ENCODE data around the gene NRCAM.

Gene NRCAM

DNA sequence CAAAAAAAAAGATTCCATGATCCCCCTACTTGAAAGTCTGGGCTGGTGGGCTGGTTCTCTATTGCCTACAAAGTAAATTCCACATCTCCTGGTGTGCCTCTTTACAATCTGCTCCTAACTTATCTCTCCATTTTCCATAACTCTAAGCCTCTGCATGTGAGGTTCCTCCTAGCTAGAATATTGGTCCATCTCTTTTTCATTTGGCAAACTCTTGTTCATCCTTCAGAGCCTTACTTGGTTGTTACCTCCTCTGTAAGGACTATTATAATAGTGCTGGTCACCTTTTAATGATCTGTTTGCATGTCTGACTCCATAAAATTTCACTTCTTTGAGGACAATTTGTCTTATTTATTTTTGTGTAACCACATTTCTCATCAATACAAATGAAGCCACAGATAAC, 1.6 kb upstream of the NRCAM start:
- no peak for DNase-seq

DNA sequence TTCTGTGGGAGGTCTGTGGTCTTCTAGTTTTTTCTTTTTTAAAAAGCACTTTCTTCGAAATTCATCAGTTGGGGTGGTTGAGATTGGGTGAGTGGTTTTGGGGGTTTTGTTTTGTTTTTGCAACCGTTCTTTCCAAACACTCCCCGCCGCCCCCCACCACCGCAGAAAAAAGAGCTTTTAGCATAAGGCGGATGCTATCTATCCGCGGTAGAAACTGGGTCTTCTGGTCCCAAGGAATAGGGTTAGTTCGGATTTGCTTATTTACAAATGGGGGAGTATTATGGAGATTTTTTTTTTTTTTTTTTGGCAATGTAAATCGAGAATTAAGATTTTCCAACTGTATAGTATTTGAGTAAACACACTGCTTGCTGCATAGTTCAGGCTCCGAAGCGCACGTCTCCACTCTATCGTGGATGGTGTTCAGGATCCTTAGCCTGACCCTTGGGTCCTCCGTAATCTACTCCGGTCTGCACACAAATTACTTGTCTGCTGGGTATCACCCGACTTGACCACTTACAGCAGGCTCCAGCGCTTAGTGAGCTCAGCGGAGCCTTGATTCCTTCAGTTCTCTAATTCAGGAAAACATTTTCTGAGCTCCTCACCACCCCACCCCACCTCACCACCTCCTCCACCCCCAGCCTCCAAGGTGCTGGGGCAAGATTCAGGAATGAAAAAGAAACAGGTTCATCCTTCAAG, 757 bp upstream of the NRCAM start:
- no peak for DNase-seq

GRCh38 chr7:108455551-108455997, 662 bp downstream of the NRCAM start:
- DNase-seq, result no peak

- DNase-seq, result no peak
Observed at GRCh38 chr7:108454674-108455550, 1.3 kb downstream of the NRCAM start.

- DNase-seq, result no peak
Observed at GRCh38 chr7:108454317-108454673, 1.9 kb downstream of the NRCAM start.

DNA sequence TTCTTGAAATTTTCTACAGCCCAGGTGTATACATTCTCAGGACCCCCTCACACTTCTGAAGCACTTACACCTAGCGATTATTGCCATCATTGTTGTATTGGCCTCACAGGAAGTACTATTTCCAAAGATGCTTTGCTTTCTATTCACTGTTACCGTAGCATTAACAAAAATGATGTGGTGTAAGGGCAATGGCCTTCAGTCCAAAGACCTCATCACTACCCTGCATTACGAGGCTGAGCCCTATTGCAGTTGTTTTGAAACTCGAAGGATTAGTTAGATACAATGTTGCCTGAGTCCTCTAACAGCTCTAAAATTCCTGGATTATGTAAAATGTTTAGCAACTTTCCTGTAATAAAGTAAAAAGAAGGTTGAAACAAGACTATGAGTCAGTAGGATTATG, 2.9 kb downstream of the NRCAM start:
- no peak for DNase-seq

DNA sequence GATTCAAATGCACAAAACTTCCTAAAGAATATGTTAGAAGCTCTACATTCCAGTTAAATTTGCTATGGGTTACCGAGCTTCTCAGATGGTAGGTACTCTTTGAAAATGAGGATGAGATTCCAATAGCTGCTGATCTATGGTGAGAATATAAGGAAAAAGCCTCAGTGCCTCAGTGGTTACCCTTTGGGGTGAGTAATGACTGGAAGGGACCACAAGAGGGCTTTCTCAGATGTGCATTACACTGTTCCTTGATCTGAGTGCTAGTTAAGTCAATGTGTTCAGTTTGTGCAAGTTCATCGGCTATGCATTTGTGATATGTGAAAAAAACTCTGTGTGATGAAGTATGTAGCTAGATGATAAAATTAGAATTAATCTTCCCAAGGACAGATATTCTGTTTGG, 3.5 kb downstream of the NRCAM start:
- peak in 1 of 2 donors; percentile 10 for DNase-seq

DNA sequence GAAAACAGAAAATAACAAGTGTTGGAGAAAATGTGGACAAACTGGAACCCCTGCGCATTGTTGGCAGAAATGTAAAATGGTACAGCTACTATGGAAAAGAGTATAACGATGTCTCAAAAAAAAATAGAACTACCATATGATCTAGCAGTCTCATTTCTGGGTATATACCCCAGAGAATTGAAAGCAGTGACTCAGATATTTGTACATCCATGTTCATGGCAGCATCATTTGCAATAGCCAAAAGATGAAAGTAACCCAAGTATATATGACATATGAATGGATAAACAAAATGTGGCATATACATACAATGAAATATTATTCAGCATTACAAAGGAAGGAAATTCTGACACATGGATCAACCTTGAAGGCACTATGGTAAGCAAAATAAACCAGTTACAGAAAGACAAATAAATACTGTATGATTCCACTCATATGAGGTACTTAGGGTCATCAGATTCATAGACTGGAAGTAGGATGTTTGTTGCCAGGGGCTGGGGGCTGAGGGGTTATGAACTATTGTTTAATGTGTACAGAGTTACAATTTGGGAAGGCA, 4.9 kb downstream of the NRCAM start:
- no peak for DNase-seq

DNA sequence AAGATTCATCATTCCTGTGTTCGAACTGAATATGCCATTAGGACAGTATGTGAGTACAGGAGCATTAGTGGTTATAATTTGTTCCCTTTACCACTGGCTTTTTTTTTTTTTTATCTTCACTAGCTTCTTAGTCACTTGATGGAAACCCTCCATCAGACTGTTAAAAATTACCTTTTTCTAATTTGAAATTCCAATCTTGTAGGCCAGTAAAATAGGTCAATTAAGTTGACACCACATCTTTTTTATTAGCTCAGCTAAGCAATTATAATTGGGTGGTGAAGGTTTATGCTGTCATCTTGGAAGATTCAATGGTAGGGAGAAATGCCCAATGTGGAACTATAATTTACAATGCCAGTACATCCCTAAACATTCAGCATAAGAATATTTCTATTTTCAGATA, 6.1 kb downstream of the NRCAM start:
- no peak for DNase-seq

DNA sequence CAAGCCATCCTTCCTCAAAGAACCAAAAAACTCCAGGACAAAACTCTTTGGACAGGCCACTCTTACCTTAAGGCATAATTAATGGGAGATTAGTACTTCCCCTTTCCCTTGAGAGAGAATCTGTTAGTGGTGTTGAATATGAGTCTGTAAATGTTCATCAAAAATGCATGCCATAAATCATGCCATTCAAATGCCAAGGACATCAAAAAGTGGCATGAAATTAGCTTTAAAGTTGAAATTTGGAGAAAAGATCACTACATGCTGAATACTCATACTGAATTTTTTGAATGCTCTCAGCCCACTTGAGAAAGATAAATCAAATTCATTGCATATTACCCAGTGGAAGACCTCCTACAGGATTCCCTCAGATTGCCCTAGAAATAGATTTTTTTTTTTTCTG, 6.7 kb downstream of the NRCAM start:
- no peak for DNase-seq

GRCh38 chr7:108448584-108449505, 7.4 kb downstream of the NRCAM start:
- no peak for DNase-seq

GRCh38 chr7:108442039-108442568, 14.1 kb downstream of the NRCAM start:
- DNase-seq, result no peak

- no peak for DNase-seq
Observed at GRCh38 chr7:108441392-108441955, 14.8 kb downstream of the NRCAM start.

DNA sequence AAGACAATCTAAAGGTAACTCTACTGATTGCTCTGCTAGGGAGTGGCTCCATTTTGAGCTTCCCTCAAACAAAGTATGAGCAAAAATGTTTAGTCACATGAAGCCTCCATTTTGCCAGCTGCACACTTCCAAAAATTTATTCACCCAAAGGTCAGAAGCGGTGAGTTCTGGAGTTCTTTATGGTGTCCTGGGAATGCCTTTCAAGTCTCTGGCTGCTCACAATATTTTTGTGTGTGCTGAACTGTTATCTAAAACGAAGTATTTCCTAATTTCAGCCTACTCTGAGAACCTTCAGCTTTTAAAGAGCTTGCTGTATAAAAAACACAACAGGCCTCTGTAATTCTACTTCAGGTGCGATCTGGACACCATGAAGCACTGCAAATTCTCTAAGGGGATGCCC, 15.6 kb downstream of the NRCAM start:
- no peak for DNase-seq

DNA sequence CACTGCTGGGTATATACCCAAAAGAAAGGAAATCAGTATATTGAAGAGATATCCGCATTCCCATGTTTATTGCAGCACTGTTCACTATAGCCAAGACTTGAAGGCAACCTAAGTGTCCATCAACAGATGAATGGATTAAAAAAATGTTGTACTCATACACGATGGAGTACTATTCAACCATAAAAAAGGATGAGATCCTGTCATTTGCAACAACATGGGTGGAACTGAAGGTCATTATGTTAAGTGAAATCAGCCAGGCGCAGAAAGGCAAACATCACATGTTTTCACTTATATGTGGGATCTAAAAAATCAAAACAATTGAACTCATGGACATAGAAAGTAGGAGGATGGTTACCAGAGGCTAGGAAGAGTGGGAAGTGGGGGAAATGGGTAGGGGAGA, 19.3 kb downstream of the NRCAM start:
- no peak for DNase-seq

GRCh38 chr7:108434010-108434409, 22.2 kb downstream of the NRCAM start:
- no peak for DNase-seq

DNA sequence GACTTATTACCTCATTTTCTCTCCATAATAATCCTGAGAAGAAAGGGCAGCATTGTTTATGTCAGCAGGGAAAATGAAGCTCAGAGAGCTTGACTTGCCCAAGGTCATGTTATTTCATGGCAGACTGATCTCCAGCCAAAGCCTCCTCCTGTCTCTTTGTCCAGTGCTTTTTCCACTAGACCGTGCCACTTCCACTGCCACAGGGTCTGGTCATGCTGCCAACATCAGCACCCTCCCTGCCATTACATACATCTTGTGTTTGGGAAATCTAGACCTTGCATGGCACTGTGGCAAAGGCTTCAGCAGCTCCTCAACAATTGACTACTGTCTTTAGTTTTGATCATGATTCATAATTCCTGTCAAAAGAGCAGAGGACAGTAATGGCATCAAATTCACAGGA, 25.1 kb downstream of the NRCAM start:
- no peak for DNase-seq

- no peak for DNase-seq
Observed at GRCh38 chr7:108430664-108431063, 25.6 kb downstream of the NRCAM start.

DNA sequence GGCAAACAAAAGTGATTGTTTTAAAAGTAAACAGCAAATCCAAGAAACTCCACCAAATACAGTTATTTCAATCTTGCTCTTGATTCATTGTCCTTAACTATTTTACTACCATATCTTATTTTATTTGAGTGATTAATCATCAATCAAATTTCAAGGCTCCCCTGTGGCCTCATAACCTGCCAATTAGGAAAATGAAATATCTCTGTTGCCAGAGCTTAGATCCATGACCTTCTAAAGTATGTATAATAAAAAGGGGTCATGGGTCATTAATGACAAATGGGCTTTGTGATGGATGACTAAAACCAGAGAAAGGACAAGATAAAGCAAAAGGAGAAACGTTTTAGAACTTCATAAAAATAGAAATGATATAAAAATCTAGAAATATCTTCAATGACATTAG, 28.5 kb downstream of the NRCAM start:
- DNase-seq, result no peak

DNA sequence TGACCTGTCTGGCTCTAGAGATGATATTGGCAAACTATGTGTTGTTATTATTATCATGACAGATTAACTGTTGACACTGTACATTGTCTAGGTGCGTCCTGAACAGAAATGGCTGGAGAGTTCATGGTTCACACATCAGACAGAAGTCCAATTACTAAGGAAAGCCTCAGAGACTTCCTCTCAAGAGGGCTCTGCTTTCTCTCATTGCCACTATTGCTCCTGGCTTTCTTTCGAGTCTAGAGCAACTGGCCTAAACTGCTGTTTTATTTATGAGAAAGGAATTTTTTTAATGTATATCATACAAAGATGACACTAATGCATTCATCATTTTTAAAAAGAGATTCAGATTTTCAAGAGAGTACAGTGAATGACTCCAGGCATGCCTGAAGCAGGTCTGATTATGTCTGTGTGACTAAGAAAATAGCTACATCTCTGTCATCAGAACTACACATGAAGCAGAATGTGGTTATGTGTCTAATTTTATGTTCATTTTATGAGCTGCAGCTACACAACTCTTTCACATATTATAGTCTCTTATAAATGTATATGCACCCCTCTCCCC, 30.4 kb downstream of the NRCAM start:
- DNase-seq, result no peak

DNA sequence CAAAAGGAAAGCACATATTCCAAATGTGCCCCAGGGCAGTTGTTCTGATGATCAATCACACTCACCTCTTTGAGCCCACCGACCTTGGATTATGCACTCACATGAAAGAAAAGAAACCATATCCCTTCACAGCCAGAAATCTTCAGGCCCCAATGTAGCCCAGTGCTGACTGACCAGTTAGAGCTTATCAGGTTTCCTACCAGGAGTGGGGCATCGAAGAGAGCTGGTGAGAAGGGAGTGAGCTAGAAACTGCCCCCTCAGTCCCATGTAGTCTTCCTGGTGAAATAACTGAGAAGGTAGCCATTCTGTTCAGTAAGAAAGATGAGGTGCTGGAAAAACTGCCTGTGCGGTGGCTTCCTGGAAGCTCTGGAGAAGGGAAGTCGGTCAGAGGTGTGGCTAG, 32.2 kb downstream of the NRCAM start:
- DNase-seq, result no peak
